ENCODE results near the gene BCAM.
"Not testable (repeated sequence)": the region's sequence is repeated elsewhere in the genome, so short reads cannot be mapped to it uniquely, and the experiment has no call there.

The BCAM gene

GRCh38 chr19:44848036-44848811 lies 39.3 kb downstream of the BCAM start:
- no peak for DNase-seq (ENCODE audit: low read depth, low spot score)

GRCh38 chr19:44848812-44849447 lies 40.0 kb downstream of the BCAM start:
- DNase-seq (ENCODE audit: low read depth, low spot score) = no peak

- DNase-seq (ENCODE audit: low read depth, low spot score) = no peak
Measured at GRCh38 chr19:44850641-44851109, 41.8 kb downstream of the BCAM start.

- no peak for DNase-seq (ENCODE audit: low read depth, low spot score)
Measured at GRCh38 chr19:44851427-44851826, 42.5 kb downstream of the BCAM start.

- DNase-seq (ENCODE audit: low read depth, low spot score) = no peak
Measured at GRCh38 chr19:44855606-44856005, 46.7 kb downstream of the BCAM start.

- DNase-seq (ENCODE audit: low read depth, low spot score) = no peak
Measured at GRCh38 chr19:44856421-44857083, 47.6 kb downstream of the BCAM start.

- DNase-seq (ENCODE audit: low read depth, low spot score) = no peak
Measured at GRCh38 chr19:44857837-44858236, 48.9 kb downstream of the BCAM start.

- not testable (repeated sequence) for DNase-seq (ENCODE audit: low read depth, low spot score)
Measured at GRCh38 chr19:44861576-44861975, 52.7 kb downstream of the BCAM start.

- no peak for DNase-seq (ENCODE audit: low read depth, low spot score)
Measured at GRCh38 chr19:44863990-44864389, 55.1 kb downstream of the BCAM start.

GRCh38 chr19:44865196-44865767 lies 56.4 kb downstream of the BCAM start:
- no peak for DNase-seq (ENCODE audit: low read depth, low spot score)

- DNase-seq (ENCODE audit: low read depth, low spot score) = no peak
Measured at GRCh38 chr19:44866664-44867063, 57.8 kb downstream of the BCAM start.

- DNase-seq (ENCODE audit: low read depth, low spot score) = no peak
Measured at GRCh38 chr19:44867578-44867977, 58.7 kb downstream of the BCAM start.

GRCh38 chr19:44869733-44870470 lies 61.0 kb downstream of the BCAM start:
- no peak for DNase-seq (ENCODE audit: low read depth, low spot score)

Measured in brain pericyte (primary cell).